Measurements from ENCODE around the gene USP34. TPM values are rescaled to one million over a fixed set of nuclear protein-coding genes. Genes with fewer than 3 reads are reported as not detected.

Gene USP34
- total and polyA plus RNA-seq, 7 donors: 40.2 to 71.5 (median 54.0) TPM

DNA sequence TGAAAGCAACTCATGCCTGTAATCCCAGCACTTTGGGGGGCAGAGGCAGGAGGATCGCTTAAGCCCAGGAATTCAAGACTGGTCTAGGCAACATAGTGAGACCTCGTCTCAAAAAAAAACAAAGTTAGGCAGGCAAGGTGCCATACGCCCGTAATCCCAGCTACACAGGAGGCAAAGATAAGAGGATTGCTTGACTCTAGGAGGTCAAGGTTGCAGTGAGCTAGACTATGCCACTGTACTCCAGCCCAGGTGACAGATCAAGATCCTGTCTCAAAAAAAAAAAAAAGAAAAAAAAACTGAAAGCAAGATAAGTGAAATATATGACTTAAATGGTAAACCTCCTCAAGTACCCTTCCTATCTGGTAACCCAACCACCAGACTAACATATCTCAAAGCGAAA is 59.8 kb downstream of the USP34 start:
- no peaks in the 10 kb centered on the region for H3K36me3 ChIP-seq (ENCODE audit: insufficient read depth in 1 of 2, low read depth in 1 of 2)
- TF ChIP-seq, protein P1, sequence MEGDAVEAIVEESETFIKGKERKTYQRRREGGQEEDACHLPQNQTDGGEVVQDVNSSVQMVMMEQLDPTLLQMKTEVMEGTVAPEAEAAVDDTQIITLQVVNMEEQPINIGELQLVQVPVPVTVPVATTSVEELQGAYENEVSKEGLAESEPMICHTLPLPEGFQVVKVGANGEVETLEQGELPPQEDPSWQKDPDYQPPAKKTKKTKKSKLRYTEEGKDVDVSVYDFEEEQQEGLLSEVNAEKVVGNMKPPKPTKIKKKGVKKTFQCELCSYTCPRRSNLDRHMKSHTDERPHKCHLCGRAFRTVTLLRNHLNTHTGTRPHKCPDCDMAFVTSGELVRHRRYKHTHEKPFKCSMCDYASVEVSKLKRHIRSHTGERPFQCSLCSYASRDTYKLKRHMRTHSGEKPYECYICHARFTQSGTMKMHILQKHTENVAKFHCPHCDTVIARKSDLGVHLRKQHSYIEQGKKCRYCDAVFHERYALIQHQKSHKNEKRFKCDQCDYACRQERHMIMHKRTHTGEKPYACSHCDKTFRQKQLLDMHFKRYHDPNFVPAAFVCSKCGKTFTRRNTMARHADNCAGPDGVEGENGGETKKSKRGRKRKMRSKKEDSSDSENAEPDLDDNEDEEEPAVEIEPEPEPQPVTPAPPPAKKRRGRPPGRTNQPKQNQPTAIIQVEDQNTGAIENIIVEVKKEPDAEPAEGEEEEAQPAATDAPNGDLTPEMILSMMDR (IDR thresholded peaks at IDR 0.05): no peak
- intact Hi-C loops (cut with DNase I): no loop called here
- no peak for ATAC-seq
- H3K27ac ChIP-seq: no peak overlapping the region
- H3K4me1 ChIP-seq: peaks cover 25% of the 10 kb centered on the region
- H3K4me3 ChIP-seq: no peak overlapping the region
- 81 to 87% (median 82%) methylated on average over 5 of the region's 5 CpGs for WGBS, 3 donors
- no peaks in the 10 kb centered on the region for H3K9me3 ChIP-seq
- H3K27me3 ChIP-seq (ENCODE audit: insufficient read depth in 3 of 3, low read length in 2 of 3): no peaks in the 10 kb centered on the region
- DNase-seq: no peak

DNA sequence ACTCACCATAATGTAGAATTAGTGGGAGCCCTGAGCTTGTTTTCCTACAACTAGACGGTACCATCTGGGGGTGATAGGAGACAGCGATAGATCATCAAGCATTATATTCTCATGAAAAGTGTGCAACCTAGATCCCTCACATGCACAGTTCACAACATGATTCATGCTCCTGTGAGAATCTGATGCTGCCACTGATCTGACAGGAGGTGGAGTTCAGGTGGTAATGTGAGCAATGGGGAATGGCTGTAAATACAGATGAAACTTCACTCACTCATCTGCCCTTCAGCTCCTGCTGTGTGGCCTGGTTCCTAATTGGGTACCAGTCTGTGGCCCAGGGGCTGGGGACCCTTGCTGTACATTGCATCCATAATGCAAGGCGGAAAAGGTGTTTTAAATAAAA is 60.7 kb downstream of the USP34 start:
- DNase-seq (no peak), ATAC-seq (peak in 2 of 4 donors; percentile 43 to 46)
- H3K4me1 ChIP-seq: peaks cover 16% of the 10 kb centered on the region
- peaks cover 0 to 5% of the 10 kb centered on the region in 2 donors for H3K36me3 ChIP-seq (ENCODE audit: insufficient read depth in 1 of 2, low read depth in 1 of 2)
- TF ChIP-seq, protein P1 (IDR thresholded peaks at IDR 0.05): no peak
- H3K9me3 ChIP-seq: no peaks in the 10 kb centered on the region
- 97 to 98% (median 97%) methylated on average over 3 of the region's 3 CpGs for WGBS, 3 donors
- no peak overlapping the region for H3K27ac ChIP-seq
- H3K27me3 ChIP-seq (ENCODE audit: insufficient read depth in 3 of 3, low read length in 2 of 3): no peaks in the 10 kb centered on the region
- H3K4me3 ChIP-seq: no peak overlapping the region
- intact Hi-C loops (cut with DNase I): no loop called here

DNA sequence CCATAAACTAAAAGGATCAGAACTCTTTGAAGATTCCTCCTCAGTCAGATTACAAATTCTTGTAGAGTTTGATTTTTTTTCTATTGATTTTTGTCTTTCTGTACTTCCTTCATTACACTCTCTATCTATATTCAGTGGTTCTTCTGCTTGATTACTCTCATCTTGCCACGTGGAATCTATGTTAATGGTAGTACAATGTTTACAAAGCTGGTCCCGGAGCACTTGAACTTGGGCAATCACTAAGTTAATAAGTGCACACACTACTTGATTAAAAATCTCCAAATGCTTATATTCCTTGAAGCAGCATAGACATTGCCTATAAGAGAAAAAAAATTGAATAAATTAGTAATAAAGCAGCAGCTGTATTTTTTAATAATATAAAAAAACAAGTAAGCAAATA is 65.1 kb downstream of the USP34 start:
- H3K4me3 ChIP-seq: no peak overlapping the region
- TF ChIP-seq, protein P1 (IDR thresholded peaks at IDR 0.05): no peak

DNA sequence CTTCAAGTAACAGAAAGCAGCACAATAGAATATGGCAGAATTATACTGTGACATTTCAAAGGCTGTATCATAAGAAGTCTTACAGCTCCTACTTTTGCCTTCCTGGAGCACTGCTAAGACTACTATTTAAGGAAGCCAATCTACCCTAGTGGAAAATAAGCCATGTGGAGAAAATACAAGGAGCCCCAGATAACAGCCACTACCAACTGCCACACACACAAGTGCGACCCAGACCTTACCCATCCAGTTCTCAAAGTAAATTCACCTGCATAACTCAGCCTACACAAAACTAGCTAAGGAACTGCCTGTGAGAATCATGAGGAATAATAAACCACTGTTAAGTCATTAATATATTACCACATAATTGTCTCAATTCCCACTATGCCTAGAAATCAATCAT is 66.4 kb downstream of the USP34 start:
- peaks cover 3 to 21% of the 10 kb centered on the region in 2 donors for H3K36me3 ChIP-seq (ENCODE audit: insufficient read depth in 1 of 2, low read depth in 1 of 2)
- H3K27ac ChIP-seq: no peak overlapping the region
- H3K4me3 ChIP-seq: no peak overlapping the region
- TF ChIP-seq, protein P1 (IDR thresholded peaks at IDR 0.05): no peak
- intact Hi-C loops (cut with DNase I): no loop called here
- no peaks in the 10 kb centered on the region for H3K4me1 ChIP-seq
- 90 to 100% (median 94%) methylated on average over 1 of the region's 1 CpG for WGBS, 3 donors
- H3K27me3 ChIP-seq (ENCODE audit: insufficient read depth in 3 of 3, low read length in 2 of 3): no peaks in the 10 kb centered on the region
- no peak for DNase-seq
- no peak for ATAC-seq
- no peaks in the 10 kb centered on the region for H3K9me3 ChIP-seq

More for the DNA sequence above, 65.1 kb downstream of the USP34 start:
- Histone ChIP-seq H3K27ac (no peak overlapping the region), H3K36me3 (ENCODE audit: insufficient read depth in 1 of 2, low read depth in 1 of 2) (peaks cover 3 to 17% of the 10 kb centered on the region in 2 donors), H3K27me3 (ENCODE audit: insufficient read depth in 3 of 3, low read length in 2 of 3) (no peaks in the 10 kb centered on the region), H3K9me3 (no peaks in the 10 kb centered on the region), H3K4me1 (peaks cover 6% of the 10 kb centered on the region)
- ATAC-seq: no peak
- DNase-seq: no peak
- 79 to 81% (median 81%) methylated on average over 2 of the region's 2 CpGs for WGBS, 3 donors
- intact Hi-C loops (cut with DNase I): no loop called here

DNA sequence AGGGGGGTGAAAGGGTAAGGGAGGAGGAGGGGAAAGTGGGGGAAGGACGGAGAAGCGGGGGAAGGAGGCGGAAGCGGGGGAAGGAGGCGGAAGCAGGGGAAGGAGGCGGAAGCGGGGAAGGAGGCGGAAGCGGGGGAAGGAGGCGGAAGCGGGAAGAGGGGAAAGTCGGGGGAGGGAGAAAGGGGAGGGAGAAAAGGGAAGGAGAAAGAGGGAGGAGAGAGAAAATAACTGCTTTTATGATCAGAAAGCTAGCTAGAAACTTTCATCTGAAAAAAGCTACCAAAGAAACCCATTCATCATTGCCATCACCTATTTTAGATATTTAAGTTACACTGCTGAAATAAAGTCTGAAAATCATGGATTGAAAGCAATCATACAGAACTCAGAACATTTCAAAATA is 72.5 kb downstream of the USP34 start:
- Histone ChIP-seq H3K27ac (no peak overlapping the region), H3K36me3 (ENCODE audit: insufficient read depth in 1 of 2, low read depth in 1 of 2) (peaks cover 0 to 21% of the 10 kb centered on the region in 2 donors), H3K27me3 (ENCODE audit: insufficient read depth in 3 of 3, low read length in 2 of 3) (no peaks in the 10 kb centered on the region), H3K9me3 (no peaks in the 10 kb centered on the region), H3K4me3 (no peak overlapping the region), H3K4me1 (no peaks in the 10 kb centered on the region)
- TF ChIP-seq, protein P1 (IDR thresholded peaks at IDR 0.05): no peak
- ATAC-seq: no peak
- DNase-seq: no peak
- 94 to 99% (median 96%) methylated on average over 11 to 12 of the region's 12 CpGs for WGBS, 3 donors
- intact Hi-C loops (cut with DNase I): no loop called here

All from psoas muscle (tissue), 8 donors.